SK-N-SH (cell line): ENCODE results near the gene PREB.

Experiments used
- JUND ChIP-seq: IDR thresholded peaks from 2 replicates; pipeline ENCODE4 v1.4.0; 2012
- TCF12 ChIP-seq: IDR thresholded peaks from 2 replicates; pipeline ENCODE4 v1.4.0; 2012
- TF ChIP-seq, protein P1 (sequence below): fragments of 200-600 bp; sonication (generic); IDR thresholded peaks from 2 replicates; pipeline ENCODE4 v1.6.1; 2017; ENCODE audit warnings: antibody characterized with exemption, mild to moderate bottlenecking, moderate library complexity
- TF ChIP-seq, protein P2 (sequence below): IDR thresholded peaks from 2 replicates; pipeline ENCODE4 v1.4.0; 2012; ENCODE audit warnings: low read depth, borderline replicate concordance

DNA sequence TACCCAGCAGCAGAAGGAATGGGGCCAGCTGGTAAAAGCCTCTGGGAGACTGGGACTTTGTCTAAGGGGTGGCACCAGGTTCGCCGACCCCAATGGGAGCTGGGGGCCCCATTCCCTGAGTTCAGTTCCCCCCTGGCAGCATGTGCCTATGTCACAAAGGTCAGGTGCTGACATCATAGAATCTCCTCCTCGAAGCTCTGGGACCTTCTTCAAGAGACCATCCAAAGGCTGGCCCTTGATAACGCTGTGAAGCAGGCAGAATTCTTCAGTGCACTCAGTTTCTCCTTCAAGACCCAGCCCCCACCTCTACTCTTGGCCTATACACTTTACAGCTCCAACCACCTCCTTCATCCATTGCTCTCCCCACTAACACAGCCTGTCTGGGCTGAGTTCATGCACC lies 4.9 kb upstream of the PREB start, which contains the start of gene PRR30:
- TF ChIP-seq, protein P1, sequence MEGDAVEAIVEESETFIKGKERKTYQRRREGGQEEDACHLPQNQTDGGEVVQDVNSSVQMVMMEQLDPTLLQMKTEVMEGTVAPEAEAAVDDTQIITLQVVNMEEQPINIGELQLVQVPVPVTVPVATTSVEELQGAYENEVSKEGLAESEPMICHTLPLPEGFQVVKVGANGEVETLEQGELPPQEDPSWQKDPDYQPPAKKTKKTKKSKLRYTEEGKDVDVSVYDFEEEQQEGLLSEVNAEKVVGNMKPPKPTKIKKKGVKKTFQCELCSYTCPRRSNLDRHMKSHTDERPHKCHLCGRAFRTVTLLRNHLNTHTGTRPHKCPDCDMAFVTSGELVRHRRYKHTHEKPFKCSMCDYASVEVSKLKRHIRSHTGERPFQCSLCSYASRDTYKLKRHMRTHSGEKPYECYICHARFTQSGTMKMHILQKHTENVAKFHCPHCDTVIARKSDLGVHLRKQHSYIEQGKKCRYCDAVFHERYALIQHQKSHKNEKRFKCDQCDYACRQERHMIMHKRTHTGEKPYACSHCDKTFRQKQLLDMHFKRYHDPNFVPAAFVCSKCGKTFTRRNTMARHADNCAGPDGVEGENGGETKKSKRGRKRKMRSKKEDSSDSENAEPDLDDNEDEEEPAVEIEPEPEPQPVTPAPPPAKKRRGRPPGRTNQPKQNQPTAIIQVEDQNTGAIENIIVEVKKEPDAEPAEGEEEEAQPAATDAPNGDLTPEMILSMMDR = no peak
- TF ChIP-seq JUND (no peak), TCF12 (no peak)
- TF ChIP-seq, protein P2, sequence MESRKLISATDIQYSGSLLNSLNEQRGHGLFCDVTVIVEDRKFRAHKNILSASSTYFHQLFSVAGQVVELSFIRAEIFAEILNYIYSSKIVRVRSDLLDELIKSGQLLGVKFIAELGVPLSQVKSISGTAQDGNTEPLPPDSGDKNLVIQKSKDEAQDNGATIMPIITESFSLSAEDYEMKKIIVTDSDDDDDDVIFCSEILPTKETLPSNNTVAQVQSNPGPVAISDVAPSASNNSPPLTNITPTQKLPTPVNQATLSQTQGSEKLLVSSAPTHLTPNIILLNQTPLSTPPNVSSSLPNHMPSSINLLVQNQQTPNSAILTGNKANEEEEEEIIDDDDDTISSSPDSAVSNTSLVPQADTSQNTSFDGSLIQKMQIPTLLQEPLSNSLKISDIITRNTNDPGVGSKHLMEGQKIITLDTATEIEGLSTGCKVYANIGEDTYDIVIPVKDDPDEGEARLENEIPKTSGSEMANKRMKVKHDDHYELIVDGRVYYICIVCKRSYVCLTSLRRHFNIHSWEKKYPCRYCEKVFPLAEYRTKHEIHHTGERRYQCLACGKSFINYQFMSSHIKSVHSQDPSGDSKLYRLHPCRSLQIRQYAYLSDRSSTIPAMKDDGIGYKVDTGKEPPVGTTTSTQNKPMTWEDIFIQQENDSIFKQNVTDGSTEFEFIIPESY = no peak
